GM23338 (cell line): ENCODE results near the gene DNAAF8. TPM values are rescaled to one million over a fixed set of nuclear protein-coding genes. Genes with fewer than 3 reads are reported as not detected.

Experiments used
- ATAC-seq: fragments of 200-7000 bp; cut with Tn5 transposase; 3 replicates; pipeline ENCODE4 v1.9.1; 2020
- DNase-seq: peaks from one replicate; pipeline ENCODE4 v3.0.0-alpha.2; 2015; ENCODE audit warnings: low spot score
- H2AFZ ChIP-seq: fragments of 200-600 bp; sonication (generic); 2 replicates; pipeline ENCODE4 v1.8.0; 2016; ENCODE audit warnings: antibody characterized with exemption, mild to moderate bottlenecking, moderate library complexity
- H3F3A ChIP-seq: fragments of 200-600 bp; sonication (generic); replicated peaks from 2 replicates; pipeline ENCODE4 v1.8.0; 2017; ENCODE audit warnings: antibody characterized with exemption, mixed run types, low read depth
- H3K27ac ChIP-seq: fragments of 200-600 bp; sonication (generic); 2 replicates; pipeline ENCODE4 v1.6.1; 2016; ENCODE audit warnings: low read depth
- H3K27me3 ChIP-seq: fragments of 200-600 bp; sonication (generic); 2 replicates; pipeline ENCODE4 v1.8.0; 2016; ENCODE audit warnings: mild to moderate bottlenecking, mixed run types, moderate library complexity; ENCODE audit not compliant: insufficient read depth
- H3K36me3 ChIP-seq: fragments of 200-600 bp; sonication (generic); 2 replicates; pipeline ENCODE4 v1.8.0; 2016; ENCODE audit warnings: mild to moderate bottlenecking; ENCODE audit not compliant: insufficient read depth
- H3K4me1 ChIP-seq: fragments of 200-600 bp; sonication (generic); 2 replicates; pipeline ENCODE4 v1.8.0; 2016; ENCODE audit warnings: mild to moderate bottlenecking, moderate library complexity; ENCODE audit not compliant: insufficient read depth
- H3K4me2 ChIP-seq: fragments of 200-600 bp; sonication (generic); 2 replicates; pipeline ENCODE4 v1.7.1; 2017; ENCODE audit warnings: mixed run types
- H3K4me3 ChIP-seq: fragments of 200-600 bp; sonication (generic); 2 replicates; pipeline ENCODE4 v1.6.1; 2016; ENCODE audit warnings: mixed run types
- H3K79me2 ChIP-seq: fragments of 200-600 bp; sonication (generic); replicated peaks from 2 replicates; pipeline ENCODE4 v1.8.0; 2017; ENCODE audit warnings: mild to moderate bottlenecking; ENCODE audit not compliant: insufficient read depth
- H3K9me2 ChIP-seq: fragments of 200-600 bp; sonication (generic); 2 replicates; pipeline ENCODE4 v1.8.0; 2017; ENCODE audit not compliant: insufficient read depth
- H4K20me1 ChIP-seq: fragments of 200-600 bp; sonication (generic); replicated peaks from 2 replicates; pipeline ENCODE4 v1.8.0; 2017; ENCODE audit warnings: mild to moderate bottlenecking; ENCODE audit not compliant: insufficient read depth
- H3K27ac Mint-ChIP-seq: 2 replicates; pipeline ENCODE4 v1.8.0; 2020; ENCODE audit warnings: inconsistent platforms, mild to moderate bottlenecking, moderate library complexity, mixed read lengths
- H3K27me3 Mint-ChIP-seq: 3 replicates; pipeline ENCODE4 v1.8.0; 2022; ENCODE audit warnings: low read depth, mild to moderate bottlenecking, moderate library complexity, mixed read lengths, inconsistent platforms; ENCODE audit not compliant: insufficient read depth, poor library complexity
- H3K36me3 Mint-ChIP-seq: 3 replicates; pipeline ENCODE4 v1.8.0; 2021; ENCODE audit warnings: low read depth, mild to moderate bottlenecking, inconsistent platforms, moderate library complexity, mixed read lengths
- H3K4me1 Mint-ChIP-seq: 3 replicates; pipeline ENCODE4 v1.8.0; 2020; ENCODE audit warnings: mild to moderate bottlenecking, inconsistent platforms, mixed read lengths
- H3K4me3 Mint-ChIP-seq: 3 replicates; pipeline ENCODE4 v1.8.0; 2021; ENCODE audit warnings: moderate library complexity, mild to moderate bottlenecking, inconsistent platforms, mixed read lengths
- H3K9me3 Mint-ChIP-seq: 3 replicates; pipeline ENCODE4 v1.8.0; 2020; ENCODE audit warnings: moderate library complexity, mild to moderate bottlenecking, inconsistent platforms, mixed read lengths
- CTCF ChIP-seq, 2 experiments: fragments of 200-600 bp in 1 of 2; sonication (generic) in 1 of 2; conservative IDR thresholded peaks; 2 replicates each; pipeline versions ENCODE4 v1.5.1 to v1.6.1; 2016 to 2017; ENCODE audit warnings: antibody characterized with exemption in 2 of 2, low read depth in 2 of 2, mild to moderate bottlenecking in 2 of 2, moderate library complexity in 1 of 2
- EZH2 ChIP-seq: fragments of 200-600 bp; sonication (generic); IDR thresholded peaks from one replicate; pipeline ENCODE4 v1.8.0; 2017; ENCODE audit warnings: antibody characterized with exemption, mild to moderate bottlenecking, low read depth; ENCODE audit not compliant: unreplicated experiment
- EZH2phosphoT487 ChIP-seq: fragments of 200-600 bp; sonication (generic); IDR thresholded peaks from one replicate; pipeline ENCODE4 v1.8.1; 2018; ENCODE audit warnings: antibody characterized with exemption; ENCODE audit not compliant: unreplicated experiment
- POLR2AphosphoS5 ChIP-seq: IDR thresholded peaks from 2 replicates; pipeline ENCODE4 v1.6.1; 2016; ENCODE audit warnings: antibody characterized with exemption, low read depth
- STAT1 ChIP-seq: IDR thresholded peaks from one replicate; pipeline ENCODE4 v1.6.1; 2016; ENCODE audit warnings: antibody characterized with exemption; ENCODE audit not compliant: unreplicated experiment
- ZNF462 ChIP-seq: fragments of 250-450 bp; sonication (Bioruptor Pico); IDR thresholded peaks from 2 replicates; pipeline ENCODE4 v1.5.0; 2020; ENCODE audit warnings: mild to moderate bottlenecking, moderate library complexity
- polyA plus RNA-seq: library from polyadenylated mRNA; unstranded; fragments of >200 nt; fragmentation: Nextera tagmentation; extraction: Ambion mirVana; gene quantifications from 2 replicates; pipeline ENCODE4 v1.2.1, GENCODE V29; 2016
- total RNA-seq: library from RNA; depleted of rRNA; stranded (reverse); fragments of >200 nt; shearing (Covaris generic); gene quantifications from 2 replicates; pipeline ENCODE4 v1.2.3, GENCODE V29; 2014

The DNAAF8 gene
- total and polyA plus RNA-seq, 2 experiments from 2014 or later, result 0.34 to 1.3 TPM

GRCh38 chr16:4691666-4692412, 42.5 kb upstream of the DNAAF8 start (continued):
- TF ChIP-seq CTCF (conservative IDR thresholded peaks at IDR 0.05; ENCODE audit: low read depth in 2 of 2) (no peak), POLR2AphosphoS5 (no peak; the same call in 1 of the 2 replicates), STAT1 (no peak)

- Histone ChIP-seq H3K36me3 (no peaks in the 10 kb centered on the region), H4K20me1 (no peaks in the 10 kb centered on the region; the same call in 1 of the 2 replicates), H2AFZ (no peak overlapping the region), H3K27me3 (no peaks in the 10 kb centered on the region), H3K9me2 (no peaks in the 10 kb centered on the region), H3K4me2 (peak overlapping the region; percentile 90), H3F3A (no peaks in the 10 kb centered on the region; the same call in none of the 2 replicates), H3K4me1 (no peaks in the 10 kb centered on the region; the same call in 1 of the 2 replicates), H3K27ac (0 out of 2 replicates have a peak overlapping the region, but pooled peaks have one; percentile 50), H3K4me3 (peak overlapping the region; percentile 87), H3K79me2 (no peaks in the 10 kb centered on the region)
- peaks cover 6% of the 10 kb centered on the region; the same call in 1 of the 3 replicates for H3K4me1 Mint-ChIP-seq
- H3K4me3 Mint-ChIP-seq, result peak overlapping the region; percentile 84
- H3K27ac Mint-ChIP-seq, result no peak overlapping the region
- ATAC-seq (peak; percentile 3), DNase-seq (peak; percentile 46)
- H3K27me3 Mint-ChIP-seq, result peaks cover 9% of the 10 kb centered on the region
- peaks cover 14% of the 10 kb centered on the region; the same call in 2 of the 3 replicates for H3K36me3 Mint-ChIP-seq
- H3K9me3 Mint-ChIP-seq, result no peaks in the 10 kb centered on the region; the same call in 2 of the 3 replicates
- TF ChIP-seq CTCF (conservative IDR thresholded peaks at IDR 0.05; ENCODE audit: low read depth in 2 of 2), result no peak
- no peak for TF ChIP-seq ZNF462
- no peak for TF ChIP-seq EZH2
- TF ChIP-seq POLR2AphosphoS5, result no peak
- TF ChIP-seq EZH2phosphoT487, result no peak
- no peak for TF ChIP-seq STAT1
Observed at GRCh38 chr16:4692460-4693295, 41.7 kb upstream of the DNAAF8 start.
